H1 (cell line): ENCODE results near the gene DPM3. TPM values are rescaled to one million over a fixed set of nuclear protein-coding genes. Genes with fewer than 3 reads are reported as not detected.

Experiments
- CEBPB ChIP-seq: IDR thresholded peaks from 2 replicates; pipeline ENCODE4 v1.6.1; 2012; ENCODE audit warnings: low read depth, low read length
- JUND ChIP-seq: IDR thresholded peaks from 2 replicates; pipeline ENCODE4 v1.6.1; 2011; ENCODE audit warnings: mild to moderate bottlenecking, improper control_type of control experiment, low read length
- SAP30 ChIP-seq: fragments of 300-600 bp; sonication (generic); IDR thresholded peaks from 2 replicates; pipeline ENCODE4 v1.7.1; 2012; ENCODE audit warnings: low read length, moderate library complexity, mild to moderate bottlenecking, inconsistent platforms; ENCODE audit not compliant: insufficient read depth, insufficient replicate concordance
- polyA plus RNA-seq, 7 experiments: library from polyadenylated mRNA; depleted of rRNA in 3 of 7; stranded (reverse) in 5 of 7; unstranded in 2 of 7; fragments of >200 nt in 5 of 7; fragments of 200-250 nt in 2 of 7; gene quantifications; 1 replicate in 5 of 7; 2 replicates in 1 of 7; 4 replicates in 1 of 7; pipeline versions ENCODE4 v1.2.1 to v1.2.3, GENCODE V29; 2011 to 2013; ENCODE audit warnings: missing spikeins in 2 of 7, mixed read lengths in 2 of 7
- total RNA-seq: library from RNA; stranded (reverse); fragmentation: NEBNext Ultra II Directional; extraction: Animal tissue kit (Norgen Biotek cat#: 25700); gene quantifications from 2 replicates; pipeline ENCODE4 v1.2.1, GENCODE V29; 2021
- TF ChIP-seq, protein P1 (sequence below): fragments of 300-600 bp; sonication (generic); IDR thresholded peaks from 2 replicates; pipeline ENCODE4 v1.7.1; 2012; ENCODE audit warnings: low read length, moderate library complexity, mild to moderate bottlenecking, inconsistent platforms; ENCODE audit not compliant: insufficient replicate concordance
- TF ChIP-seq, protein P2 (sequence below), 3 experiments: IDR thresholded peaks; 1 replicate in 2 of 3; 2 replicates in 1 of 3; pipeline versions ENCODE4 v1.5.1 to v1.6.1; 2011; ENCODE audit warnings: low read length in 3 of 3, mild to moderate bottlenecking in 3 of 3, inconsistent platforms in 2 of 3, low read depth in 1 of 3, moderate library complexity in 1 of 3; ENCODE audit not compliant: insufficient read depth in 1 of 3; ENCODE audit errors: control extremely low read depth in 1 of 3
- TF ChIP-seq, protein P3 (sequence below): IDR thresholded peaks from 2 replicates; pipeline ENCODE4 v1.6.1; 2012; ENCODE audit warnings: inconsistent platforms

DPM3 gene
- total and polyA plus RNA-seq, 2 of the 8 experiments (the other 6 are each of a cell fraction or from before 2014, with no cell fraction given): 44.8 to 227 TPM

DNA sequence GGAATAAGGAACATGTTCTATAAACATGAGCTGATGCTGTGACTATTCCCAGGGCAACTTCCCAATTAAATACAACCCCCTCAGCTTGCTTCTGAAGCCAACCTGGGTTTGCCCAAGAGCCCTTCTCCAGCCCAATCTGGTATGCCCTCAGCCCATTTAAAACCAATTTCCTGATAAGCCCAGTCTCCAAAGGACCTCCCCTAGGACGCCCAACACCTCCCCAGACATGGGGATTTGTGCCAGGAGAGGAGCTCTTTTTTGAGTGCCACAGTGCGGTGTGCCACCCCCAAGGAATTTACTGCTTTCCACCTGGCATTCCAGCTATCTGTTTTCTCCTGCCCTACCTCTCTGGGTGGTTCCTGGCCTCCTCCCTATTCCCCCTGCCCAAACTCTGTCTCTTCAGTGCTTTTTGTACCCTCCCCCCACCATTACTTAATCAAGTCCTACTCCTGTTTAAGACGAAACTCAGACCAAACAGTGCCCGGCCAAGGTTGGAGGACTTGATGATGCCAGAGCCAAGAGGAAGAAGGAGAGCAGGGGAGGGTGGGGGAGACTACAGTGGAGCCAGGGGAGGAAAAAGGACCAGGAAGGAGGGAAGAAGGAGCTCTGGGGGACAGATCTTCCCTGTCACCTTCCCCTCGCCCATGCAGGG lies 24.1 kb downstream of the DPM3 start (continued):
- TF ChIP-seq, protein P1, sequence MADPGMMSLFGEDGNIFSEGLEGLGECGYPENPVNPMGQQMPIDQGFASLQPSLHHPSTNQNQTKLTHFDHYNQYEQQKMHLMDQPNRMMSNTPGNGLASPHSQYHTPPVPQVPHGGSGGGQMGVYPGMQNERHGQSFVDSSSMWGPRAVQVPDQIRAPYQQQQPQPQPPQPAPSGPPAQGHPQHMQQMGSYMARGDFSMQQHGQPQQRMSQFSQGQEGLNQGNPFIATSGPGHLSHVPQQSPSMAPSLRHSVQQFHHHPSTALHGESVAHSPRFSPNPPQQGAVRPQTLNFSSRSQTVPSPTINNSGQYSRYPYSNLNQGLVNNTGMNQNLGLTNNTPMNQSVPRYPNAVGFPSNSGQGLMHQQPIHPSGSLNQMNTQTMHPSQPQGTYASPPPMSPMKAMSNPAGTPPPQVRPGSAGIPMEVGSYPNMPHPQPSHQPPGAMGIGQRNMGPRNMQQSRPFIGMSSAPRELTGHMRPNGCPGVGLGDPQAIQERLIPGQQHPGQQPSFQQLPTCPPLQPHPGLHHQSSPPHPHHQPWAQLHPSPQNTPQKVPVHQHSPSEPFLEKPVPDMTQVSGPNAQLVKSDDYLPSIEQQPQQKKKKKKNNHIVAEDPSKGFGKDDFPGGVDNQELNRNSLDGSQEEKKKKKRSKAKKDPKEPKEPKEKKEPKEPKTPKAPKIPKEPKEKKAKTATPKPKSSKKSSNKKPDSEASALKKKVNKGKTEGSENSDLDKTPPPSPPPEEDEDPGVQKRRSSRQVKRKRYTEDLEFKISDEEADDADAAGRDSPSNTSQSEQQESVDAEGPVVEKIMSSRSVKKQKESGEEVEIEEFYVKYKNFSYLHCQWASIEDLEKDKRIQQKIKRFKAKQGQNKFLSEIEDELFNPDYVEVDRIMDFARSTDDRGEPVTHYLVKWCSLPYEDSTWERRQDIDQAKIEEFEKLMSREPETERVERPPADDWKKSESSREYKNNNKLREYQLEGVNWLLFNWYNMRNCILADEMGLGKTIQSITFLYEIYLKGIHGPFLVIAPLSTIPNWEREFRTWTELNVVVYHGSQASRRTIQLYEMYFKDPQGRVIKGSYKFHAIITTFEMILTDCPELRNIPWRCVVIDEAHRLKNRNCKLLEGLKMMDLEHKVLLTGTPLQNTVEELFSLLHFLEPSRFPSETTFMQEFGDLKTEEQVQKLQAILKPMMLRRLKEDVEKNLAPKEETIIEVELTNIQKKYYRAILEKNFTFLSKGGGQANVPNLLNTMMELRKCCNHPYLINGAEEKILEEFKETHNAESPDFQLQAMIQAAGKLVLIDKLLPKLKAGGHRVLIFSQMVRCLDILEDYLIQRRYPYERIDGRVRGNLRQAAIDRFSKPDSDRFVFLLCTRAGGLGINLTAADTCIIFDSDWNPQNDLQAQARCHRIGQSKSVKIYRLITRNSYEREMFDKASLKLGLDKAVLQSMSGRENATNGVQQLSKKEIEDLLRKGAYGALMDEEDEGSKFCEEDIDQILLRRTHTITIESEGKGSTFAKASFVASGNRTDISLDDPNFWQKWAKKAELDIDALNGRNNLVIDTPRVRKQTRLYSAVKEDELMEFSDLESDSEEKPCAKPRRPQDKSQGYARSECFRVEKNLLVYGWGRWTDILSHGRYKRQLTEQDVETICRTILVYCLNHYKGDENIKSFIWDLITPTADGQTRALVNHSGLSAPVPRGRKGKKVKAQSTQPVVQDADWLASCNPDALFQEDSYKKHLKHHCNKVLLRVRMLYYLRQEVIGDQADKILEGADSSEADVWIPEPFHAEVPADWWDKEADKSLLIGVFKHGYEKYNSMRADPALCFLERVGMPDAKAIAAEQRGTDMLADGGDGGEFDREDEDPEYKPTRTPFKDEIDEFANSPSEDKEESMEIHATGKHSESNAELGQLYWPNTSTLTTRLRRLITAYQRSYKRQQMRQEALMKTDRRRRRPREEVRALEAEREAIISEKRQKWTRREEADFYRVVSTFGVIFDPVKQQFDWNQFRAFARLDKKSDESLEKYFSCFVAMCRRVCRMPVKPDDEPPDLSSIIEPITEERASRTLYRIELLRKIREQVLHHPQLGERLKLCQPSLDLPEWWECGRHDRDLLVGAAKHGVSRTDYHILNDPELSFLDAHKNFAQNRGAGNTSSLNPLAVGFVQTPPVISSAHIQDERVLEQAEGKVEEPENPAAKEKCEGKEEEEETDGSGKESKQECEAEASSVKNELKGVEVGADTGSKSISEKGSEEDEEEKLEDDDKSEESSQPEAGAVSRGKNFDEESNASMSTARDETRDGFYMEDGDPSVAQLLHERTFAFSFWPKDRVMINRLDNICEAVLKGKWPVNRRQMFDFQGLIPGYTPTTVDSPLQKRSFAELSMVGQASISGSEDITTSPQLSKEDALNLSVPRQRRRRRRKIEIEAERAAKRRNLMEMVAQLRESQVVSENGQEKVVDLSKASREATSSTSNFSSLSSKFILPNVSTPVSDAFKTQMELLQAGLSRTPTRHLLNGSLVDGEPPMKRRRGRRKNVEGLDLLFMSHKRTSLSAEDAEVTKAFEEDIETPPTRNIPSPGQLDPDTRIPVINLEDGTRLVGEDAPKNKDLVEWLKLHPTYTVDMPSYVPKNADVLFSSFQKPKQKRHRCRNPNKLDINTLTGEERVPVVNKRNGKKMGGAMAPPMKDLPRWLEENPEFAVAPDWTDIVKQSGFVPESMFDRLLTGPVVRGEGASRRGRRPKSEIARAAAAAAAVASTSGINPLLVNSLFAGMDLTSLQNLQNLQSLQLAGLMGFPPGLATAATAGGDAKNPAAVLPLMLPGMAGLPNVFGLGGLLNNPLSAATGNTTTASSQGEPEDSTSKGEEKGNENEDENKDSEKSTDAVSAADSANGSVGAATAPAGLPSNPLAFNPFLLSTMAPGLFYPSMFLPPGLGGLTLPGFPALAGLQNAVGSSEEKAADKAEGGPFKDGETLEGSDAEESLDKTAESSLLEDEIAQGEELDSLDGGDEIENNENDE: no peak
- TF ChIP-seq, protein P2, sequence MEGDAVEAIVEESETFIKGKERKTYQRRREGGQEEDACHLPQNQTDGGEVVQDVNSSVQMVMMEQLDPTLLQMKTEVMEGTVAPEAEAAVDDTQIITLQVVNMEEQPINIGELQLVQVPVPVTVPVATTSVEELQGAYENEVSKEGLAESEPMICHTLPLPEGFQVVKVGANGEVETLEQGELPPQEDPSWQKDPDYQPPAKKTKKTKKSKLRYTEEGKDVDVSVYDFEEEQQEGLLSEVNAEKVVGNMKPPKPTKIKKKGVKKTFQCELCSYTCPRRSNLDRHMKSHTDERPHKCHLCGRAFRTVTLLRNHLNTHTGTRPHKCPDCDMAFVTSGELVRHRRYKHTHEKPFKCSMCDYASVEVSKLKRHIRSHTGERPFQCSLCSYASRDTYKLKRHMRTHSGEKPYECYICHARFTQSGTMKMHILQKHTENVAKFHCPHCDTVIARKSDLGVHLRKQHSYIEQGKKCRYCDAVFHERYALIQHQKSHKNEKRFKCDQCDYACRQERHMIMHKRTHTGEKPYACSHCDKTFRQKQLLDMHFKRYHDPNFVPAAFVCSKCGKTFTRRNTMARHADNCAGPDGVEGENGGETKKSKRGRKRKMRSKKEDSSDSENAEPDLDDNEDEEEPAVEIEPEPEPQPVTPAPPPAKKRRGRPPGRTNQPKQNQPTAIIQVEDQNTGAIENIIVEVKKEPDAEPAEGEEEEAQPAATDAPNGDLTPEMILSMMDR (IDR thresholded peaks at IDR 0.05; ENCODE audit: control extremely low read depth in 1 of 3, insufficient read depth in 1 of 3, low read depth in 1 of 3, low read length in 3 of 3): no peak
- TF ChIP-seq, protein P3, sequence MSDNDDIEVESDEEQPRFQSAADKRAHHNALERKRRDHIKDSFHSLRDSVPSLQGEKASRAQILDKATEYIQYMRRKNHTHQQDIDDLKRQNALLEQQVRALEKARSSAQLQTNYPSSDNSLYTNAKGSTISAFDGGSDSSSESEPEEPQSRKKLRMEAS: no peak
- TF ChIP-seq SAP30 (no peak), CEBPB (no peak), JUND (no peak)
